ENCODE results near the gene ANGPT4.

DNA sequence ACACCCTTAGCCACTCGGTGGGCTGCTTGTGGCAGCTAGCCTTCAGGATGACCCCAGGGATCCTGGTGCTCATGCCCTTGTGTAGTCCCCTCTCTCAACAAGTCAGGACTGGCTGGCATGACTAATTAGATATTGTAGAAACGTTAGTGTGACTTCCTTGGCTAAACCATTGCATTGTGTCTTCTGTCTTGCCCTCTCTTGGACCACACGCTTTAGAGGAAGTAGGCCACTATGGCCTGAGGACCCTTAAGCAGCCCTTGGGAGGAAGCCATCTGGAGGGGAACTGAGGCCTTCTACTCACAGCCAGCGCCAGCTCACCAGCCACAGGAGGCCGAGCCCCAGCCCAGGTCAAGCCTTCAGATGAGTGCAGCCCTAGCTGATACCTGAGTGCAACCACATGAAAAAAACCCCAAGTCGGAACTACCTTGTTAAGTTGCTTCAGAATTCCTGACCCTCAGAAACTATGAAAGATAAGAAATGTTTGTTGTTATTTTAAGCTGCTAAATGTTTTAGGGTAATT lies 10.1 kb downstream of the ANGPT4 start:
- TF ChIP-seq CTCF (IDR thresholded peaks at IDR 0.05; ENCODE audit: low read depth, low read length) (no peak), POLR2A (IDR thresholded peaks at IDR 0.05; ENCODE audit: extremely low read depth, insufficient read length) (no peak)
- TF ChIP-seq, protein P1, sequence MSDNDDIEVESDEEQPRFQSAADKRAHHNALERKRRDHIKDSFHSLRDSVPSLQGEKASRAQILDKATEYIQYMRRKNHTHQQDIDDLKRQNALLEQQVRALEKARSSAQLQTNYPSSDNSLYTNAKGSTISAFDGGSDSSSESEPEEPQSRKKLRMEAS (IDR thresholded peaks at IDR 0.05; ENCODE audit: low read depth, low read length): no peak
